ENCODE data around the gene SDHAF3.

Gene SDHAF3

DNA sequence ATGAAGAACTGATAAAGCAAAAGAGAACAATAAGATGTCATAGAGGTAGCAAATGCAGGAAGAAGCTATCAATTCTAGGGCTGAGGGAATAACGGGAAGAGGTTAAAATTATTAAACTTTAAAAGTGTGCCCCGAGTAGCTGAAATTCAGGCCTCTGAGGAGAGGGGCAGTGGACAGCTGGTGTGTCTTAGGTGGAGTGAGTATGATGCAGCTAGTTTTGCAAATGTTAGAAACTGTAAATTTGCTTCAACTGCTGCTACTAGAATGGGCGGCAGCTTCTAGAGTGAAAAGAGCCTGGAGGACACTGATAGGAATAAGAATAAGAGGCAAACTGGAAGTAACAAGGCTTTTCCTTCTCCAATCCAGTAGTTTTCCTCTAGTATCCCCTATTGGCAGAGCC is 87.3 kb downstream of the SDHAF3 start:
- Histone ChIP-seq H4K12ac (ENCODE audit: low read depth, low read length) (no peak overlapping the region), H3K18ac (ENCODE audit: low read length) (no peak overlapping the region), H3K9ac (ENCODE audit: low read length) (no peak overlapping the region), H2BK12ac (ENCODE audit: low read length) (no peak overlapping the region), H2BK5ac (ENCODE audit: low read depth, low read length, poor library complexity) (no peak overlapping the region), H3K27me3 (ENCODE audit: insufficient read depth, low read length) (no peaks in the 10 kb centered on the region), H4K91ac (ENCODE audit: low read depth, low read length) (no peak overlapping the region), H3K4ac (ENCODE audit: low read depth, low read length) (no peak overlapping the region), H3K4me3 (ENCODE audit: low read depth, low read length) (no peak overlapping the region), H3K79me1 (ENCODE audit: low read length) (no peaks in the 10 kb centered on the region), H2AFZ (ENCODE audit: insufficient read depth, low read length, poor library complexity) (no peak overlapping the region), H3K27ac (ENCODE audit: low read depth, low read length) (no peak overlapping the region), H2BK120ac (ENCODE audit: insufficient read depth, low read length, poor library complexity) (no peak overlapping the region), H3K79me2 (ENCODE audit: control insufficient read depth, insufficient read depth, low read length, poor library complexity) (no peaks in the 10 kb centered on the region), H3K23ac (ENCODE audit: low read length) (no peak overlapping the region), H3K4me2 (ENCODE audit: low read length) (no peak overlapping the region), H2AK5ac (ENCODE audit: low read length) (no peak overlapping the region), H3K36me3 (ENCODE audit: control insufficient read depth in 1 of 2, insufficient read depth in 2 of 2, low read length in 2 of 2) (no peaks in the 10 kb centered on the region), H3K14ac (ENCODE audit: low read length) (no peak overlapping the region), H4K8ac (ENCODE audit: low read depth, low read length) (no peak overlapping the region), H3K4me1 (ENCODE audit: control insufficient read depth in 1 of 2, insufficient read depth in 2 of 2, low read length in 2 of 2) (no peaks in the 10 kb centered on the region), H3K9me3 (ENCODE audit: insufficient read depth, low read depth, low read length) (no peaks in the 10 kb centered on the region)
- WGBS (ENCODE audit: extremely low coverage, insufficient coverage, insufficient read length), result no CpG with 5 or more reads among the region's 3 CpGs
- DNase-seq, result no peak

DNA sequence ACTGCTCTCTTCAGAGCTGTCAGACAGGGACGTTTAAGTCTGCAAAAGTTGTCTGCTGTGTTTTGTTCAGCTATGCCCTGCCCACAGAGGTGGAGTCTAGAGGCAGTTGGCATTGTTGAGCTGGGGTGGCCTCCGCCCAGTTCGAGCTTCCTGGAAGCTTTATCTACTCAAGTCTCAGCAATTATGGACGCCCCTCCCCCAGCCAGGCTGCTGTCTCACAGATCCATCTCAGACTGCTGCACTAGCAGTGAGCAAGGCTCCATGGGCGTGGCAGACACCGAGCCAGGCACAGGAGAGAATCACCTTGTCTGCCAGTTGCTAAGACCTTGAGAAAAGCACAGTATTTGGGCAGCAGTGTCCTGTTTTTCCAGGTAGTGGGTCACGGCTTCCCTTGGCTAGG is 98.1 kb downstream of the SDHAF3 start:
- WGBS (ENCODE audit: extremely low coverage, insufficient coverage, insufficient read length), result no CpG with 5 or more reads among the region's 7 CpGs
- Histone ChIP-seq H3K14ac (ENCODE audit: low read length) (no peak overlapping the region), H4K91ac (ENCODE audit: low read depth, low read length) (no peak overlapping the region)

GRCh38 chr7:97218767-97219166 is 101.3 kb downstream of the SDHAF3 start:
- Histone ChIP-seq H3K4me1 (ENCODE audit: control insufficient read depth in 1 of 2, insufficient read depth in 2 of 2, low read length in 2 of 2) (no peaks in the 10 kb centered on the region), H2BK12ac (ENCODE audit: low read length) (no peak overlapping the region), H3K79me1 (ENCODE audit: low read length) (no peaks in the 10 kb centered on the region), H2AK5ac (ENCODE audit: low read length) (no peak overlapping the region), H3K27ac (ENCODE audit: low read depth, low read length) (no peak overlapping the region), H4K91ac (ENCODE audit: low read depth, low read length) (no peak overlapping the region), H4K12ac (ENCODE audit: low read depth, low read length) (no peak overlapping the region), H2BK120ac (ENCODE audit: insufficient read depth, low read length, poor library complexity) (no peak overlapping the region), H4K8ac (ENCODE audit: low read depth, low read length) (no peak overlapping the region), H2BK5ac (ENCODE audit: low read depth, low read length, poor library complexity) (no peak overlapping the region), H3K4me3 (ENCODE audit: low read depth, low read length) (no peak overlapping the region), H3K4ac (ENCODE audit: low read depth, low read length) (no peak overlapping the region), H3K4me2 (ENCODE audit: low read length) (no peak overlapping the region), H3K79me2 (ENCODE audit: control insufficient read depth, insufficient read depth, low read length, poor library complexity) (no peaks in the 10 kb centered on the region), H3K9ac (ENCODE audit: low read length) (no peak overlapping the region), H3K36me3 (ENCODE audit: control insufficient read depth in 1 of 2, insufficient read depth in 2 of 2, low read length in 2 of 2) (no peaks in the 10 kb centered on the region), H2AFZ (ENCODE audit: insufficient read depth, low read length, poor library complexity) (no peak overlapping the region), H3K27me3 (ENCODE audit: insufficient read depth, low read length) (no peaks in the 10 kb centered on the region), H3K14ac (ENCODE audit: low read length) (no peak overlapping the region), H3K18ac (ENCODE audit: low read length) (no peak overlapping the region), H3K23ac (ENCODE audit: low read length) (no peak overlapping the region), H3K9me3 (ENCODE audit: insufficient read depth, low read depth, low read length) (no peaks in the 10 kb centered on the region)
- WGBS (ENCODE audit: extremely low coverage, insufficient coverage, insufficient read length), result no CpG with 5 or more reads among the region's 2 CpGs
- no peak for DNase-seq

More for the DNA sequence above, 98.1 kb downstream of the SDHAF3 start:
- no peak for DNase-seq
- Histone ChIP-seq H2BK120ac (ENCODE audit: insufficient read depth, low read length, poor library complexity) (no peak overlapping the region), H3K23ac (ENCODE audit: low read length) (no peak overlapping the region), H3K4ac (ENCODE audit: low read depth, low read length) (no peak overlapping the region), H3K79me2 (ENCODE audit: control insufficient read depth, insufficient read depth, low read length, poor library complexity) (no peaks in the 10 kb centered on the region), H3K9me3 (ENCODE audit: insufficient read depth, low read depth, low read length) (no peaks in the 10 kb centered on the region), H3K9ac (ENCODE audit: low read length) (no peak overlapping the region), H3K4me1 (ENCODE audit: control insufficient read depth in 1 of 2, insufficient read depth in 2 of 2, low read length in 2 of 2) (no peaks in the 10 kb centered on the region), H2BK12ac (ENCODE audit: low read length) (no peak overlapping the region), H3K36me3 (ENCODE audit: control insufficient read depth in 1 of 2, insufficient read depth in 2 of 2, low read length in 2 of 2) (no peaks in the 10 kb centered on the region), H3K27me3 (ENCODE audit: insufficient read depth, low read length) (no peaks in the 10 kb centered on the region), H4K12ac (ENCODE audit: low read depth, low read length) (no peak overlapping the region), H3K18ac (ENCODE audit: low read length) (no peak overlapping the region), H3K79me1 (ENCODE audit: low read length) (no peaks in the 10 kb centered on the region), H3K27ac (ENCODE audit: low read depth, low read length) (no peak overlapping the region), H2AFZ (ENCODE audit: insufficient read depth, low read length, poor library complexity) (no peak overlapping the region), H3K4me2 (ENCODE audit: low read length) (no peak overlapping the region), H2BK5ac (ENCODE audit: low read depth, low read length, poor library complexity) (no peak overlapping the region), H3K4me3 (ENCODE audit: low read depth, low read length) (no peak overlapping the region), H2AK5ac (ENCODE audit: low read length) (no peak overlapping the region), H4K8ac (ENCODE audit: low read depth, low read length) (no peak overlapping the region)

GRCh38 chr7:97219237-97219636 is 101.7 kb downstream of the SDHAF3 start:
- Histone ChIP-seq H3K4me2 (ENCODE audit: low read length) (no peak overlapping the region), H3K9me3 (ENCODE audit: insufficient read depth, low read depth, low read length) (no peaks in the 10 kb centered on the region), H2BK5ac (ENCODE audit: low read depth, low read length, poor library complexity) (no peak overlapping the region), H2AFZ (ENCODE audit: insufficient read depth, low read length, poor library complexity) (no peak overlapping the region), H2BK12ac (ENCODE audit: low read length) (no peak overlapping the region), H3K79me2 (ENCODE audit: control insufficient read depth, insufficient read depth, low read length, poor library complexity) (no peaks in the 10 kb centered on the region), H4K8ac (ENCODE audit: low read depth, low read length) (no peak overlapping the region), H3K14ac (ENCODE audit: low read length) (no peak overlapping the region), H4K12ac (ENCODE audit: low read depth, low read length) (no peak overlapping the region), H3K23ac (ENCODE audit: low read length) (no peak overlapping the region), H3K9ac (ENCODE audit: low read length) (no peak overlapping the region), H2AK5ac (ENCODE audit: low read length) (no peak overlapping the region), H3K4me3 (ENCODE audit: low read depth, low read length) (no peak overlapping the region), H3K27me3 (ENCODE audit: insufficient read depth, low read length) (no peaks in the 10 kb centered on the region), H4K91ac (ENCODE audit: low read depth, low read length) (no peak overlapping the region), H3K27ac (ENCODE audit: low read depth, low read length) (no peak overlapping the region), H2BK120ac (ENCODE audit: insufficient read depth, low read length, poor library complexity) (no peak overlapping the region), H3K4me1 (ENCODE audit: control insufficient read depth in 1 of 2, insufficient read depth in 2 of 2, low read length in 2 of 2) (no peaks in the 10 kb centered on the region), H3K36me3 (ENCODE audit: control insufficient read depth in 1 of 2, insufficient read depth in 2 of 2, low read length in 2 of 2) (no peaks in the 10 kb centered on the region), H3K4ac (ENCODE audit: low read depth, low read length) (no peak overlapping the region), H3K79me1 (ENCODE audit: low read length) (no peaks in the 10 kb centered on the region), H3K18ac (ENCODE audit: low read length) (no peak overlapping the region)
- DNase-seq, result no peak
- WGBS (ENCODE audit: extremely low coverage, insufficient coverage, insufficient read length), result no CpG with 5 or more reads among the region's 2 CpGs

Data from trophoblast cell (in vitro differentiated cells and primary cell).